GM21717 (cell line): ENCODE data around the gene SOBP.

Experiments used
- ATAC-seq: cut with Tn5 transposase; IDR thresholded peaks from one replicate; pipeline ENCODE4 v1.9.1; 2021; ENCODE audit warnings: mild to moderate bottlenecking, moderate library complexity; ENCODE audit not compliant: unreplicated experiment

Gene SOBP

DNA sequence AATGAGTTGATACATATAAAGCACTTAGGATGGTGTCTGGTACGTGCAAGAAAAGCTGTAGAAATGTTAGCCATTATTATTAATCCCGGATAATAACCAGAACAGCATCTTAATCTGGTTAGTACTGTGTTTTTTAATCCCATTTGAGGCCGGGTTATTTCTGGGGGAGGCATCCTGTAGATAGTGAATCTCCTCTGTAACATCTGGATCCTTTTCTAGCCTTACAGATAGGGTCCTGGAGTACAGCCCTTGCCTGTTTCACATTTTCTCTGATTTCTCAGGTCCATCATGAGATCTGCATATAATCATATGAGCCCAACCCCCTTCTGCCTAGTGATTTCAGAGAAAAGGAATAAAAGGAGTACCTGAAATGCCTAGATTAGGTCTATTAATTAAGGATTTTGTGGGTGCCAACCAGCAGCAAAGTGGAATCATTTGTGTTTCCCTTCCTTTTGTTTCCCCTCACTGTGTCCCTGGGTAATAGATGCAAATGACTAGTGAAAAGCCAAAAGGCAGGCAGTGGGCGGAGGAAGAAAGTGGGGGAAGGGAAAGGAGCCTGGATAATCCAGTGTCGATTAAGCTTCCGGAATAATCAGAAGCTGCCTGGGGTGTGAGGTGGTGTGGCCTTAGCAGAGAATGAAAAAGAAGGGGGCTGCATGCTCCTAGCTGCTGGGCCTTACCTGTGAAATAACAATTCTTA is 88.9 kb downstream of the SOBP start:
- no peak for ATAC-seq

DNA sequence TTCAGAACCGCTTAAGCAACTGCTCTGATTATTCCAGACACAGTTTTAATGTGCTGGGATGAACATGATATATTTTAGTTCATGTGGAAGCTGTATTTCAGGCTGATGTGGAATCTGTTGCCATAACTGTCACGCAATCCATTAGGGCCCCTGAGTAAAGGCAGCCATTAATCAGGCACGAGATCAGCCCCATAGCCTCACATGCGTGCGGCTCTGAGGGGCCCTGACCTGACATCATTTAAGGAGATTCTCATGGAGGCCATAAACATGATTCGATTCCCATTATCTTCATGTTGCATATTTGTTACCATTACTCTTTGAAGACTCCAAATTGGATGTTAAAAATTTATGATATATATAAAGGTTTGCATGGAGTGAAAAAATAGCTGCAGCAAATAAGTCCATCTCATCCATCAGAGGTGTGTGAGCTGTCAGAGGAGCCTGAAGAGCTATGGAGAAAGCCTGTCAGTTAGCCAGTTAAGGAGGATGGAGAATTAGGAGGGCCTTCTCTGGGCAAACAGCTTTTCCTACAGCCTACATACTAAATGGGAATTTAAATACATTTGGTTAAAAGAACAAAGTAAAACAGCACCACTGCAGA is 89.6 kb downstream of the SOBP start:
- ATAC-seq, result no peak

DNA sequence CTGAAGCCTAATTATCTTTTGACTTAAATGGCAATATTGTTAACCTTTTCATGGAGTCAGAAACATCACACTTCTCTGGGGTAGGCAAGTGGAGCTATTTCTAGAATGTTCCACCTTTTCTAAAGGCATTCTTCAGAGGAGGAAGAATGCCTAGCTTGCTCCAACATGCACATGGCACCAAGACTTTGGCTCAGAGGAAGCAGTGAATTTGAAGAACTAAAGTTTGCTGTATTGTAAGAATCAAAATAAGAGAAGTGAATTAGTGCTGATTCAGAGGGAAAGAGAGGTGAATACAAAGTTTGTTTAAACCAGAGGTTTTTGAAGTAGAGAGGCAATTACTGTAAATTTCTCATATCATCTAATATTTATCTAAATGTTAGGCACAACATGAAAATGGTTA is 92.2 kb downstream of the SOBP start:
- ATAC-seq, result no peak

DNA sequence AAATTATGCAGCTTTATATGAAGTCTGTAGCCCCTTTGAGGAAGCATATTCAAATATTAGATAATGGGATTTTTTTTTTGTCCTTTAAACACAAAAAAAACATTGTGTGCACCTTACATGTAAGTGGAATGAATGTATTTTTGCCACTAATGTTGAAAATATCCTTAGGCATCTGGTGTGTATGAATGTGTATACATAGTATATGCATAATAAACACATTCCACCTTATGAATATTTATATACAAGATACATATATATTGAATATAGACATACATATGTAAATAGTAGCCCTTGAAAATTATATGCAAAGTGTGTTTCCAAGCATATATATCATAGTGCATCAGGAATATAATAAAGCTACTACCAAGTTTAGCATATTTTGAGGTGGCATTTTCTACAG is 94.8 kb downstream of the SOBP start:
- no peak for ATAC-seq

DNA sequence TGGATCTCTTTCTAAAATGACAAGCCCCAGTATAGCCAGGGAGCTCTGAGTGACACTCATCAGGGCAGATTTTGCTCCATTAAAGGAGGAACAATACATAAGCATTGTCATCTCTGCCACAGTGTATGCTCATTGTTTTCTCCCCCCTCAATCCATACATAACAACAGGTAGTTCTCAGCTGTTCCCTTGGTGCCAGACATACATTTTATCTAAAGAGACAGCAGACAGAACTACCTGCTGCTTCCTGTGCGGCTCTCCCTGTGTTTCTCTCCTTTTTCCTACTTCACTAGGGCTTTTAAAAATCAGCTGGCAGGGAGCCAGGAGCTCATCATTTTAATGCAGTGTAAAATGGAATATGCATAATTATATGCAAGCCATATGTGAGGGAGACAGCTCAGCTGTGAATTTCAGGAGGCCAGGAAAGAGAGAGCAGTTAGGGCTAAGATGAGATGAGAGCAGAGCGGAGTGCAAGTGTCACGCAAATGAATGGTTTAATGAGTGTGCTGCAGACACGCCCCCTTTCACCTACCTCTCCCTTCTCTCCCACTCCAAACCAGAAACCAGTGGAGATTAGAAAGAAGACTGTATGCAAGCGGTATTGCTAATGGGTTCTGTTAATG is 96.0 kb downstream of the SOBP start:
- ATAC-seq, result no peak

DNA sequence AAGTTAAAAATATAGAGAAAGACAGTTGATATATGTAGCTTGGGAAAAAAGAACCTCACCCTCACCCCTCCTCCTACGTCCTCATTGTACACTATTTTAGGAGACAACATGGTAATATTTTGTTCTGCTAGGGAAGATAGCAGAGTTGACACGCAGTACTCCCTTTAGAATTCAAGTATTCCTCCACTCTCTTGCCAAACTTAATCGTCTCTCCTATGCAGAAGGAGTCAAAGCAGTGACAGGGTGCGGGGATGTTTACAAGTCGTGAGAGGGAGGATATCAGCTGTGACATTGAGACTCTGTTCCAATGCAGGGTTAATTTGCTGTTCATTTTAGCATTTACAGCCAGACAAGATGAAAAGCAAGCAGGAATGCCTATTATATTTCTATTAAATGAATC is 97.5 kb downstream of the SOBP start:
- no peak for ATAC-seq

DNA sequence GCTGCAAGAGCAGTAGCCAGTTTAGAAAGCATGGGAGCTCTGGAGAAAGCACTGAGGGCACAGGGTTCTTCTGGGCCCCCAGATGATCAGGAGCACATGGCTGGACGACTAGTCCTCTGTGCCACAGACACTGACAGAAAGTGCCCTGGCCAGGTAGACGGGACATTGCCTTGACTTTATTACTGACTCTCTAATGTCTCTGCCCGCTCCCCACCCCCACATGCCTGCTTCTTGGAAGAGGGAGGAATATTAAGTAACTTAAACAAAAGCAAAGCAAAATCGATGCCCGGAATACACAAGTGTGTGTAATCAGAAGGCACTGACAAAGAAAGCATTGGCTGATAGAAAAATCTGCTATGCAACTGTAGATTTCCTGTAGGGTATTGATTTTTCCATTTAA is 99.3 kb downstream of the SOBP start:
- no peak for ATAC-seq

DNA sequence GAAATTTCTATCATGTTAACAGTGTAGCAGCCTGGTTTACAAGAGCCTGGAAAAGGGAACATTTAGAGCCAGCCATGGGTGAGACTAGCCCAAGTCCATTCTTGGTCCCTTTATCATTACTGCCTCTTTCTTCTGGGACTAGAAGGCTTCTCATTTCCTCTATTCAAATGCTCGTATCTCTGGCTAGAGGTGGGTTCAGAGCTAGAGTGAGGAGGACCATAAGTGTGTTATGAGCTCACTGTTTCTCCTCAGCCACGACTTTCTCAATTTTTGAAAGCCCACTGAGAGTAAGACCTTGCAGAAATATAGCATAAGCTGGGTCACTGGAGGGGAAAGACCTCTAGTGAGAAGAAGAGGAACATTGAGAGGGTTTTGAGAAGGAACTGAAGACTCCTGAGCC is 100.0 kb downstream of the SOBP start:
- ATAC-seq, result no peak

DNA sequence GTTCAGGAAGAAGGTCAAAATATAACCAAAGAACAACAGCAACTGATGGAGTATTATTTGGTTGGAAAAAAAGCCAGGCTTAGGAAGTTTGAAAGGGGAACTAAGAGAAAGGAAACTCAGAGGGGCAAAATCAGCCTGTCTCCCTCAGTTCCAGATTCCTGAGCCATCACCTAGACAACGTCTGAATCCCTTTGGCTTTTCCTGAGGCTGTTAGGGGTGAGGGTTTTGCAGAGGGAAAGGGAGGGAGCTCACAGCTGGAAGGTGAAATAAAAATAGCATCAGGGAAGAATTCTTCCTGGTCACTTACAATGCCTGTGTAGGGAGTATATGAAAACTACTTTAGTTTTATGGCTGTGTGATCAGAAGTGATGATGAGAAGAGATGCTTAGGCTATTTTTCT is 100.5 kb downstream of the SOBP start:
- ATAC-seq, result no peak

DNA sequence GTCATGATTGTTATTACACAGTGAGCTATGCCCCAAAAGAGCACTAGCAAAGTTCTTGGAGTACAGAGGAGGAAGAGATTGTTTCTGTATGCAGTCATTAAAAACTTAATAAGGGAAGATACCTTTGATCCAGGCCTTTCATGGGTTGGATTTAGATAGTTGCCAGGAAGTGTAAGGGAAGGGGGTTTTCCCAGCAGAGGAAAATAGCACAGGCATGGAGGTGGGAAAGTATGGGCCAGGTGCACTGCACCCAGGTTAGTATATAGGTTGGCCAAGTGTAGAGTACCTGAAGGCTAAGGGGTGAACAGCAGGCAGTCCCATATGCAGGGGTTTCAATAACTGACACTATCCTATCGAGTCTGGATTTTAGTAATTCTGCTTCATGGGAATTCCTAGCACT is 101.4 kb downstream of the SOBP start:
- no peak for ATAC-seq

DNA sequence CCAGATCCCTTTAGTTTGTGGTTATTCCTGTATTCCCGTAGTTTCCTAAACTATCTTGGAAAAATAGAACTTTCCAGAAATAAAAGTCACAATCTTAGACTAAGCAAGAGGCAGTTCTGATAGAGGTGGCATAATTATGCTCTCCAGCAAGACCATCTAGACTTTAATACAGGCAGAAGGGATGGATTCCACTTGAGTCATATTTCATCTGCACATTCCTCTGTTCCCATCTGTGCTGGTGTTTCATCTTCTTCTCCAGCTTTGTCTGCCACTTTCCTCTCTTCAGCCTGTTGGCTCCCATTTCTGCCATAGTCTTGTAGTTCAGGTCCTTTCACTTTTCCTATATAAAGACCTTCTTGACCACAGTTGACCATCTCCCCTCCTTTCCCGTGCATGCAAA is 102.9 kb downstream of the SOBP start:
- ATAC-seq, result no peak

DNA sequence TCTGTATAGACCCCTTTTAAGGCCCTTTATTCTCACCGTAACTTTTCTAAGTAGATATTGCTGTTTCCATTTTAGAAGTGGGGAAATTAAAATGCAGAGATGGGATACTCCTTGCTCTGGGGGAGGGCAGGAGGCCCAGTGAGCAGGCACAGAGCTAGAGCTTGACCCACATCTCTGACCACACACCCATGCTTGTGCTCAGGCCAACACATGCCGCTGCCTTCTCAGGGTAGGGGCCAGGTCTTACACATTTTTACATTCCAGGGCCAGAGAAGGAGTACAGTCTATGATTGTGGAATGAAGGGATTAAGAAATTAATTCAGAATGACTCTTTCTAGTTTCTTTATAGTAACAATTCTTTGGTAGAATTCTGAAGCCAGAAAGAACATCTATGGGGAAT is 104.8 kb downstream of the SOBP start:
- ATAC-seq, result no peak

DNA sequence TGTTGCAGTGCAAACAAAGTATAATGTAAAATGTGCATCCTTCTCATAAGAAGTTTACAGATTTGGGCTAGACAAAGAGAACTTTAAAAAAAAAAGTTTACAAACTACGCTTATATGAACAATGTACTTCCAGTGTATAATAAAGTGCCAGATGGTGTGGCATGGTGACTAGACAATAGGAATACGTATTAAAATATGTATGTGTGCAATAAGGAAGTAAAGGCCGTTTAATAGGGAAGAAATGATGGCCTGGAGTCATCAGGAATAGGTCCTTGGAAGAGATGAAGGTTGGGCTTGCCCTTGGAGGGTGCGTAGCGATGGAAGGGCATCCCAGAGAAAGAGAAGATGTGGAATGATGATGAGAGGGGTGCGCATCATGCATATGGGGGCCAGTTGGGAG is 108.2 kb downstream of the SOBP start:
- ATAC-seq, result no peak

DNA sequence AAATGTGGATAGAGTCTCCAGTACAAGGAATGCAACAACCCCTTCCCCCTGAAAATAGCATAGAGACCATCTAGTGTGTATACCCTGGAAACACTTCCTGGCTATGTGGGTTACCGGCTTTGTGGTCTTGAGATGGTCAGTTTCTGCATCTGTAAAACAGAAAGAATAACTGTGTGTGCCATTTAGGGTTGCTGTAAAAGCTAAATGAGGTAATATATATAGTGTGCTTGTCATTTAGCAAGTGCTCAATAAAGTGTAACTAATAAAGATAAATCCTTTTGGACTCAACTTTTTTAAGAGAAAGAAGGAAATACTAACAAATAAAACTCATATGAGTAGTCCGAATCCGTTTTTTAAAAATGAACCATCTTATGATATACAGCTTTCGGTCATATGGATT is 109.1 kb downstream of the SOBP start:
- ATAC-seq, result no peak

DNA sequence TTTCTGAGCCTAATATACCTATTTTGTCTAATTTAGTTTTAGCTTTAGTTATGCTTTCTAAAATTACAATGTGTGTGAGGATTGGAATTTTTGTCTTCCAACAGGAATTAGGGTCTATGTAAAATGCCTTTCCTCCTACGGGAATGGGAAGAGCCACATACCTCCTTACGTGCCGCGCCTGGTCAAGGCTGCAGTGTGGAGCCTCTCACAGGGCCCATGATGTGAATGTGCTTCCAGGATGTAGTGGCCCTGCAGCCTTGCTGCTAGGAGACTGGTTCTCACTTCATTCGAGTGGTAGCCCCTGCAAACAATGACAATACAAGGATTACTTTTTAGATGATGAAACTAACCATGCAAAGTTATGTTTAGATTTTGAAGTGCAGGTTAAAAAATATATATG is 110.2 kb downstream of the SOBP start:
- ATAC-seq, result no peak

DNA sequence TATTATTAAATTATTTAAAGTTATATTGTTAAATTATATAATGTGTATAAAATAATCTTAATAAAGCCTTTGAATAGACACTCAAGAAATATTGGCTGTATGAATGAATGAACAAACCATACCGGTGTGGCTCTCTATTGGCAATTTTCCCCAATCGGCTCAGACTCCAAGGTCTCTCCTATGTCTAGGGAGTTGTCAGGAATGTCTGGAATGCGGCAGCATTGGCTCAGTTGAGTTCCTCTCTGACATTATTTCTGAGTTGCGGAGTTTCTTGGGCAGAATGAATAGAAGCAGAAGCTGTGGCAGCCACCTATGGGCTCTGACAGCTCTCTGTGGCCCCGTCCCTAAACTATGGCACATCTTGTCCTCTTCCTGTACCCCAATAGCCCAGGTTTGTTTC is 111.0 kb downstream of the SOBP start:
- no peak for ATAC-seq

DNA sequence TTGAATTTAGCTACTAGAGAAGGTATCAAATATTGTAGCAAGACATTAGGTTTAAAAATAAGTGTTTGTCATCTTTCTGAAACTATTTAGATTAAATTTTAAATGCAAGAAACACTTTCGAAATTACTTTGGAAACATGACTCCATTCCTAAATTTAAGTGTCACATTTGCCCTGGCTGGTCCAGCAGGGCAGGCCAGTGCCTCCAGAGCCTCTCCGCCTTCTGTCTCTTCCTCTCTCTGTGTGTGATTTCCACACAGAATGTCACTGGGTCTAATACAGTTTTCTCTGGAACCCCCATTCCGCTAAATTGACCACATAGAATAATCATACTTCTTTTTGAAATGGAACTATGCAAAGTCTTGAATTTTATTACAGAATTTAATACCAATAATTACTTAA is 111.5 kb downstream of the SOBP start:
- ATAC-seq, result no peak

DNA sequence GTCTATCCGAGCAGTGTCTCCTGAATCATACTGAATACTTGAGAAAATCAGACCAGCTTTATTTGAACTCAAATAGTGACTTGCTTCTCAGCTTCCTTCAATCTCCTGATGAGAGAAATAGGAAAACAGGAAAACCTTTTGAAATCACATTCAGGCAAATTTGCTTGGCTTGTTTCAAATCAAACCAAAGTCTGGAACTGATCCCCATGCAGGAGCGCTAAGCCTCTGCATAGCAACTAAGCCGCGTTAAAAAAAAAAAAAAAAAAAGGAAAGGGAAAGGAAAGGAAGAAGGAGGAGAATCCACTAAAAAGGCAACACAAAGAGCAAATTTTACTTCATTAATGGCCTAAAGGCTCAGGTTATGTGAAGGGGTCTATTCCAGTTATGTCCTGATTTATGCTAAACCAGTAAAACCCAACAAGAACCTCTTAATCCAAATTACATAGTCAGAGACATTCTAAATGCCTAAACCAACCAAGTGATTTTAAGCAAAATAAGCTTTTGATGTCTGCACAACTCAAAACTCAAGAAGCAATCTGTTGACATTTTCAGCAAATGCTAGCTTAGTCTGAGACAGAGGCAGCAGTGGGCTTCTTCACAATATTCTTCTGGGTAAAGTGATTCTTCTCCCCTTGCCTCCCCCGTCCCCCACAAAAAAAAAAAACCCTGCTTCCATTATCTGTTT is 112.5 kb downstream of the SOBP start:
- no peak for ATAC-seq

DNA sequence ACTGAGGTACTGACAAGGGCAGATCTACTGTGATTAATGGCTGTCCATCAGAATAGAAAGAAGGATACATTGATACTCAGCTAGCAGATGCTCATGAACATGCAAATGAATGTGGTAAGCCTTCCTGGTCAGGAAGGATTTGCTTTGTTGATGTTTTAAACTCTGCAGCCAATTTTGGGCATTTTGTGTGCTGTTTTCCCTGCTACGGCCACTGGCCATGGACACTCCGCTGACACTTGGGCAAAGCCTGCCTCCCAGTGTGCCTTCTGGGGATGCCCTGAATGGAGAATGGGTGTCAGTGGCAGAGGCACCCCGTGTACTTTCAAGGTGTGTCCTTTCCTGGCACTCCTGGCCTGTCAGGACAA is 113.1 kb downstream of the SOBP start:
- ATAC-seq, result no peak

DNA sequence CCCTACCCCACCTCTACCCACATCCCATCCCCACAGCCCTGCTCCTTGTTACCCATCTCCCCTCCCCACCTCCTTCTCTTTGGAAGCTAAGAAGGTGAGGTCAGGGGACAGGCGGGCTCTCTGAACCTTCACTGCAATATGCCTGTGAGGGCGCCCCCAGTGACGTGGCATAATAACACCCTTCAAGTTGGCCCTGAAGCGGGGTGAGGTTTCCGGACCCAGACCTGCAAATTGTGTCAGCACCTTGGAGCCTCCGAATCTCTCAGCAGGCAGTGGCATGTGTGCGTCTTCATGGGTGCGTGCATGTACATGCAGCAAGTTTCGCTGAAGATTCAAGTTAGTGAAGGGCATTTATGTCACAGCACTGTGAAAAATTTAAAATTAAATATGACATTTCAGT is 114.6 kb downstream of the SOBP start:
- ATAC-seq, result no peak

DNA sequence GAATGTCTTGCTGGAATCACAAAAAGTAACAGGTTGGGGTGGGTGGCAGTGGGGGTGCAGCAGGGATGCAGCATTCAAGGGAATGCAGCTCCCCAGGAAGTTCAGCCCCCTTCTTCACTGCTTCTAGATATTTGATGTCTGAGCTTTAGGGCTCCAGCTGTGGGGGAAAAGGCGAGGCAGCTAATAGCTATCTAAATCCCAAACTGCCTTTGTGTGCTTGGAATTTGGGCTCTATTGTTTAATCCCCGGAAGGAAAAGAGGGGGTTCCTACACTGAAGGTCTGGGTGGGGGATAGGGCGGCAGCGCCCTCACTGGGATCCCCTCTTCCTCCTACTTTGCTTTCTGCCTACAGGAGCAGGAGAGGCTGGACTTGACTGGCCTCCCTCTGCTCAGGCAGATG is 116.5 kb downstream of the SOBP start:
- no peak for ATAC-seq

DNA sequence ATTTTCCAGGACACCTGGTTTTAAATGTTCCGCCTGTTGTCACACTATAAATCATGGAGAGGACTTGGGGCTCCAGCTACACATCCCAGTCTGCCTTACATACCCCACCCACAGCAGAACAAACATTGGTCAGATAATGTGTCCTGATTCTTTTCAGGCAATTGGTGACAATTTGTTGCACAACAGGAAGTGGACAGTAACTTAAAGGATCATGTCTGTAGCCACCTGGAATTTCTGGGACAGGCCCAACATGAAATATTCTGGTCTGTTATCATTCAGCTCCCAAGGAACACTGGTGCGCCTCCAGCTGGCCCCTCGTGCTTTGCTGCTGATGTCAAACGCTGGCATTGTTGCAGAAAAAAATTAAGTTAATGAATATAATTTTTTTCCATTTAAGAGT is 117.2 kb downstream of the SOBP start:
- ATAC-seq, result no peak
